Measurements from ENCODE around the gene CYTH4.

Gene CYTH4

DNA sequence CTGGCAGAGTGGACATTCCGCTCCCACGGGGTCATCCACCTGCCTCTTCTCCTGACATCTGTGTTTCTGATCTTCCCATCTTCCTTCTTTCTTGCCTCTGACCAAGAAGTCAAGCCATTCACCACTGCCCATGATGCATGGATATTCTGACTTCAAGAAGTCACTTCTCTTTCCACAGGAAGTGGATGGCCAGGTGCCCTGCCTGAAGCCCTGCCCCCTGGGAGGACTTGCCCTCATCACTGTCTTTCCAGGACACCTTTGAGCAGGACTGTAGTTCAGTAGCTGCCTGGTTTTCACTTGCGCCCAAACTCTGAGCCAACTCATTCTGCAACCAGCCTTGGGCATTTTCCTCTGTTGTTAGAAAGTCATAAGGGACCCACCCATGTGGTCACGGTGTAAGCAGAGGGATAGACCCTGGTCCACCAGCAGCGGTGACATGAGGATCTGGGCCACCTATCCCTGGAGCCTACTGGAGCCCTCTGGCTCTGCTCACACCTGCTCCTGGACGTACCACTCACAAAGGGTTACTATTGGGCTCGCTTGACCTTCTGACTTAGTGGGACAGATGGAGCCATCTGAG, 6.9 kb downstream of the CYTH4 start:
- no peak overlapping the region for H3K27ac ChIP-seq
- CTCF ChIA-PET: interaction anchor here (0.6 kb wide), 1 partner anchor 100 kb away, joined by 3 read pairs; no protein-coding TSS in a partner anchor

DNA sequence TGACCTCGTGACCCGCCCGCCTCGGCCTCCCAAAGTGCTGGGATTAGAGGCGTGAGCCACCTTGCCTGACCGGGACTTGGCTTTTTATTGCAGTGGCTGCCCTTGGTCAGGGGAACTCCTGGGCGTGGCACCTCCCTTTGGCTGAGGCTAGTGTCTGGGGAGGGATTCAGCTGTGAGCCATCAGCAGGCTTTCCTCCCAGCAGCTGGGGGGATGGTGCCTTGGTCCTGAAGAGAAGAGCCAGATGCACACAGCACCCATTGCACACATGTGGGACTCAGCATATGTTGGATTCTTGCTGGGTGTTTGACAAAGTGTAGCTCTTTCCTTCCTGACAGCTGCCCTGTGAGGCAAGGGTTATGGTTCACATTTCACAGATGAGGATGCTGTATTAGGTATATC, 8.4 kb downstream of the CYTH4 start:
- no peak for DNase-seq (ENCODE audit: low spot score)
- TF ChIP-seq, protein P1, sequence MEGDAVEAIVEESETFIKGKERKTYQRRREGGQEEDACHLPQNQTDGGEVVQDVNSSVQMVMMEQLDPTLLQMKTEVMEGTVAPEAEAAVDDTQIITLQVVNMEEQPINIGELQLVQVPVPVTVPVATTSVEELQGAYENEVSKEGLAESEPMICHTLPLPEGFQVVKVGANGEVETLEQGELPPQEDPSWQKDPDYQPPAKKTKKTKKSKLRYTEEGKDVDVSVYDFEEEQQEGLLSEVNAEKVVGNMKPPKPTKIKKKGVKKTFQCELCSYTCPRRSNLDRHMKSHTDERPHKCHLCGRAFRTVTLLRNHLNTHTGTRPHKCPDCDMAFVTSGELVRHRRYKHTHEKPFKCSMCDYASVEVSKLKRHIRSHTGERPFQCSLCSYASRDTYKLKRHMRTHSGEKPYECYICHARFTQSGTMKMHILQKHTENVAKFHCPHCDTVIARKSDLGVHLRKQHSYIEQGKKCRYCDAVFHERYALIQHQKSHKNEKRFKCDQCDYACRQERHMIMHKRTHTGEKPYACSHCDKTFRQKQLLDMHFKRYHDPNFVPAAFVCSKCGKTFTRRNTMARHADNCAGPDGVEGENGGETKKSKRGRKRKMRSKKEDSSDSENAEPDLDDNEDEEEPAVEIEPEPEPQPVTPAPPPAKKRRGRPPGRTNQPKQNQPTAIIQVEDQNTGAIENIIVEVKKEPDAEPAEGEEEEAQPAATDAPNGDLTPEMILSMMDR (conservative IDR thresholded peaks at IDR 0.05; ENCODE audit: low read depth): no peak
- no peak overlapping the region for H3K27ac ChIP-seq
- ChIA-PET CTCF (no interaction called here), POLR2A (ENCODE audit: low non-redundant PET) (no interaction called here)

More for the DNA sequence above, 6.9 kb downstream of the CYTH4 start:
- POLR2A ChIA-PET (ENCODE audit: low non-redundant PET): no interaction called here
- TF ChIP-seq, protein P1 (conservative IDR thresholded peaks at IDR 0.05; ENCODE audit: low read depth): no peak
- DNase-seq (ENCODE audit: low spot score): no peak

DNA sequence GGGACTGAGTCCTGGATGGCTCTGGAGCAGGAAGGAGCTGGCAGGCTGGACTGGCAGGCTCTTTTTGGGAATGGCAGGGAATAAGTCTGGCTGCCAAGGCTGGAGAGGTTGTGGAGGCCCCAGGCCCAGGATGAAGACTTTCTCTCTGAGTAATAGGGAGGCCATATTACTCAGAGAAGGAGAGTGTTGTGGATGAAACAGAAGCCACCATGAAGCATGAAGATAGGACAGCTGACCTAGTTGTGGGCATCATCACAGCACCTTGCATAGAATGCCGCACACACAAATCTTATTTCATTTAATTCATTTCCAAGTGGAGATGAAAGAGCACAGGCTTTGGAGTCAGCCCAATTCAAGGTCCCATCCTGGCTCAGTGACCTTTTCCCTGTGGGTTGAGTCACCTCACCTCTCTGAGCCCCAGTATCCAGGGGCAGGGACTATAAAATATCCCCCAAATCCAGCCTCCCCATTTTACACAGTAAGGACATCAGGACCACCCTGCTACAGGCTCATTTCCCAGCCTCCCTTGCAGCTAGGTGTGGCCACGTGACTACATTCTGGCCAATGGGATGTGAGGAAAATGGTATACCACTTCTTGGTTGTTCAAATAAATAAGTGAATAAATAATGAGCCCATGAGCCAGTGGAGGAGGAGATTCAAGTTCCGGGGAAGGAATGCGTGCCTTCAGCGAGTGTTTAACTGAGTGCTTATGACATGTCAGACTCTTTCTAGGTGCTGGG, 9.4 kb downstream of the CYTH4 start:
- no peak for DNase-seq (ENCODE audit: low spot score)
- no peak overlapping the region for H3K27ac ChIP-seq
- CTCF ChIA-PET: no interaction called here
- POLR2A ChIA-PET (ENCODE audit: low non-redundant PET): no interaction called here
- TF ChIP-seq, protein P1 (conservative IDR thresholded peaks at IDR 0.05; ENCODE audit: low read depth): no peak

GRCh38 chr22:37292641-37293040, 10.3 kb downstream of the CYTH4 start:
- no peak for DNase-seq (ENCODE audit: low spot score)
- TF ChIP-seq, protein P1 (conservative IDR thresholded peaks at IDR 0.05; ENCODE audit: low read depth): no peak
- H3K27ac ChIP-seq: no peak overlapping the region
- POLR2A ChIA-PET (ENCODE audit: low non-redundant PET): no interaction called here
- CTCF ChIA-PET: no interaction called here

DNA sequence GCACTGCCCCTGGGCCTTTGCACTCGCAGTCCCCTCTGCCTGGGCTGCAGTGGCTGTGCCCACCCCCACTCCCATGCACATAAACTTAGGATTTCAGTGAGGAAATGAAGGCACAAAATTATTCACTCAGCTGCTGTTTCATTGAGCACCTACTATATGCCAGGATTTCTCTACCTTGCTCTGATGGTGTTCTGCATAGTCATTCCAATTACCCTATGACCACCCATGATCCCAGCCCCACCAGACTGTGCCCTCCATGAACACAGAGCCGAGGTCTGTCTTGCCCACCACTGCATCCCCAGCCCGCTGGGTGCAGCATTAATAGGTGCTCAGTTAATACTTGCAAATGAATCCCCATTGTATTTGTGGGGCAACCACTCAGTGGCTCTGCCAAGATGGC, 10.9 kb downstream of the CYTH4 start:
- ChIA-PET CTCF (no interaction called here), POLR2A (ENCODE audit: low non-redundant PET) (no interaction called here)
- TF ChIP-seq, protein P1 (conservative IDR thresholded peaks at IDR 0.05; ENCODE audit: low read depth): no peak
- no peak for DNase-seq (ENCODE audit: low spot score)
- no peak overlapping the region for H3K27ac ChIP-seq

- ChIA-PET CTCF (no interaction called here), POLR2A (ENCODE audit: low non-redundant PET) (no interaction called here)
- TF ChIP-seq, protein P1 (conservative IDR thresholded peaks at IDR 0.05; ENCODE audit: low read depth): no peak
- no peak for DNase-seq (ENCODE audit: low spot score)
- no peak overlapping the region for H3K27ac ChIP-seq
These were observed 12.4 kb downstream of the CYTH4 start for GRCh38 chr22:37294747-37295146.

All from RWPE1 (cell line).